Islet of Langerhans (tissue), 1 donor: ENCODE measurements around the gene CAMTA1.

Source experiments
- FAIRE-seq: peaks from one replicate; lab custom pipeline; 2011; peaks lifted over from hg19 to GRCh38; lab: Jason Lieb, UNC

The CAMTA1 gene

DNA sequence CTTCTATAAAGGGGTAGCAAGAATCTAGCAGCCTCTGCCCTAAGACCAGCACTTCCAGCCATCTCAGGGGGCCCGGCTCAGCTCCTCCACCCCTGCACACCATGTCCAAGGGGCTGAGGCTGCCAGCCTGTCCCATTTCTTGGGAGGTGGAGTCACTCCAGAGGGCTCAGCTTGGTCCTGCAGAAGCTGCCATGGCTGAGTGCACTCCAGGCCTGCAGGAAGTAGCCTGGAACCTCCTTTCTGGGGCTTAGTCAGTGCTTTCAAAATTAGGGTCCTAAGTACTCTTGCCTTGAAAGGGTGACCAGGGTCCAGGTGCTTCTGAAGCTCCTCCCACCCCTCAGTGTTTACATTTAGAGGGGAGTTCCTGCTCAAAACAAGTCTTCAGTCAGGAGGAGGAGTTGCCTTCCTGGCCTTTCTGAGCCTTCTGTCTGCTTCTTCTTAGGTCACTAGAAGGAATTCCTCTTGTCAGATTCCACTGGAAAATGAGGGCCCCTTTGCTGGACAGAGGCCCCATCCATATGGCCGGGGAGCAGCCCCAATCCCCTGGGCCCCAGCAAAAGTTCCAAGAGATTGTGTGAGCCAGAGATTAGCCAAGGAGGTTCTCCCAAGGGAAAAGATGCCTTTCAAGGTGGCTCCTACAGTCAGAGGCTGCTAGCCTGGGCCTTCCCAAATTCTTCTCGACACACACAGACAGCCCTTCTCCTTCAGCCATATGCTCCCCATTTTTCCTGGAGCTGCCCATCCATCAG, 857.7 kb downstream of the CAMTA1 start:
- FAIRE-seq, result no peak

DNA sequence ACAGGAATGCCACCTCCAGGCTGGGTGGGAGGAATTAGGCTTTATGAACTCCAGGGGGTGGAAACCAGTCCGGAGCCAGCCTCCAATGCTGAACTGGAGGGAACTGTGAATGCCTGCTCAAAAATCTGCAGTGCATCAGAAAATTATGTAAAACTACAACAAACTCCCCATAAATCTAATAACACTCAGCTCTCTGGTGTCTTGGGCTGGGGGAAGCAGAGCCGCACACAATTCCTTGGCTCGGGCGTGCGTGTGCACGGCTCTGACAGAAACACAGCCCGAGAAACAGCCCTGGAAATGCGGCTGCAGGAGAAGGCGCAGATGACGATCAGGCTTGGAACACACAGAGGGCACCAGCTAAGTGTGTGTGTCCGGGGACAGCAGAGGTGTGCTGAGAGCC, 858.3 kb downstream of the CAMTA1 start:
- FAIRE-seq, result no peak

DNA sequence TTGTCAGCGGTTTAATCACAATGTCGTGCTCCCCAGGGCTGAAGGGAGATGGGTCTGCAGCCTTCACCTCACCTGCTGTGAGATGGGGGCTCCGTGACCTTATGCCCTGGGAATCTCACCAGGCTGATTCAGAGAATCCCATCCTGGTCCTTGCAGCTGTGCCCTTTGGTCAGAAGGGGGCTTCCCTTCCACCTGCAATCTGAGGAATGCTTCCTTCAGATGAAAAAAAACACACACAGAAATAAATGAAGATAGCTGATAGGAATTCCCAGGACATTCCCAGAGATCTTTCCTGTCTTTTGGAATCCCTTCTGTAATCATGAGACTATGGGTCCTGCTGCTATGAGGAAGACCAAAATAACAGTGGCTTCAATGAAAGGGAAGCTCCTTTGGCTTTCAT, 858.8 kb downstream of the CAMTA1 start:
- FAIRE-seq, result no peak

DNA sequence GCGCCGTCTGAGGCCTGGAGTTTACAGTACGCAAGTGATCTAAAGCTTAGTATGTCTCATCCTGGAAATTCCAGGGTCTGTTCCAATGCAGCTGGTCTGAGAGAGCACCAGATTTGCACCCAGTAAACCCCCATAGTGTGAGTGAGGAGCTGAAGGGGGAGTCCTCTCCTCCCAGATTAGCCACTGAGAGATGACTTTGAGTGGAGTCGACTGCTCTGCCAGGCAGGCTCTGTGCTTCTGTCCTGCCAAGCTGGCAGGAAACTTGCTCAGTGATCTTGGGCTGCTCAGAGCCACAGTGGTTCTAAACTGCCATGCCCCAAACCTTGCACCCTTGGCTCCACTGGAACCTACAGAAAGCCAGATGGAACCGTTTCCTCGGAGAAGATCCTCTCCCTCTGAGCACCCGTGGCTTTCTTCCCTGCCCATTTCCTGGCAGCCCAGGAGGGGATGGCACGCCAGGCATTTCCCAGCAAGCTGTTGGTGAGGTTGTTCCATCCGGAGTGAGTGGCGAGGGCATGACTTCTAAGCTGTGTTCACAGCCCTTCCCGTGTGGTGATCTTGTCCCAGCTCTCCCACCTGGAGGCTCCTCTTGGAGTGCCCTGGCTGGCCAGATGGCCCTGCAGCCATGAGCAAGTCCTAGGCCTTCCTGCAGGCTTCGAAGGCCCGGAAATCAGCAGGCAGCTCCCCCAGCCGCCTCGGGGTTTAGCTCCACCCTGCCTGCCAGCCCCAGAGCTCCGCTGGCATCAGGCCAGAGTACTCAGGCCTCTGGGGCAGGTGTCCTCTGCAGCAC, 859.9 kb downstream of the CAMTA1 start:
- no peak for FAIRE-seq

DNA sequence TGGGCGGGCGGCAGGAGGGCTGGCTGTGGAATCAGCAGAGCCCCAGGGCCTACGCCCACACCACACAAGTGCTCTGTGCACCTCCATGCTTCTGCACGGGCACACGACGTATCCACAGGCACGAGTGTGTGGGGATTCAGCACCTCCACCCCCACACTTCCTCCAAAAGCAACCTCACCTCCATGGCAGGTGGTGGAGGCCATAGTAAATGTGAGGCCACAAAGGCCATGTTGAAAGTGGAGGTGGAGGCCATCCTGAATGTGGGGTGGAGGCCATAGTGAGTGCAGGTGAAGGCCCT, 860.4 kb downstream of the CAMTA1 start:
- no peak for FAIRE-seq

DNA sequence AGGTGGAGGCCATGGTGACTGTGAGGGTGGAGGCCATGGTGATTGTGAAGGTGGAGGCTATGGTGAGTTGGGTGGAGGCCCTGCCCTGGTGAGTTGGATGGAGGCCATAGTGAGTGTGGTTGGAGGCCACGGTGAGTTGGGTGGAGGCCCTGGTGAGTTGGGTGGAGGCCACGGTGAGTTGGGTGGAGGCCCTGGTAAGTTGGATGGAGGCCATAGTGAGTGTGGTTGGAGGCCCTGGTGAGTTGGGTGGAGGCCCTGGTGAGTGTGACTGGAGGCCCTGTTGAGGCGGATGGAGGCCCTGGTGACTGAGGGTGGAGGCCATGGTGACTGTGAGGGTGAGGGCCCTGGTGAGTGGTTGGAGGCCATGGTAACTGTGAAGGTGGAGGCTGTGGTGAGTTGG, 860.9 kb downstream of the CAMTA1 start:
- no peak for FAIRE-seq

DNA sequence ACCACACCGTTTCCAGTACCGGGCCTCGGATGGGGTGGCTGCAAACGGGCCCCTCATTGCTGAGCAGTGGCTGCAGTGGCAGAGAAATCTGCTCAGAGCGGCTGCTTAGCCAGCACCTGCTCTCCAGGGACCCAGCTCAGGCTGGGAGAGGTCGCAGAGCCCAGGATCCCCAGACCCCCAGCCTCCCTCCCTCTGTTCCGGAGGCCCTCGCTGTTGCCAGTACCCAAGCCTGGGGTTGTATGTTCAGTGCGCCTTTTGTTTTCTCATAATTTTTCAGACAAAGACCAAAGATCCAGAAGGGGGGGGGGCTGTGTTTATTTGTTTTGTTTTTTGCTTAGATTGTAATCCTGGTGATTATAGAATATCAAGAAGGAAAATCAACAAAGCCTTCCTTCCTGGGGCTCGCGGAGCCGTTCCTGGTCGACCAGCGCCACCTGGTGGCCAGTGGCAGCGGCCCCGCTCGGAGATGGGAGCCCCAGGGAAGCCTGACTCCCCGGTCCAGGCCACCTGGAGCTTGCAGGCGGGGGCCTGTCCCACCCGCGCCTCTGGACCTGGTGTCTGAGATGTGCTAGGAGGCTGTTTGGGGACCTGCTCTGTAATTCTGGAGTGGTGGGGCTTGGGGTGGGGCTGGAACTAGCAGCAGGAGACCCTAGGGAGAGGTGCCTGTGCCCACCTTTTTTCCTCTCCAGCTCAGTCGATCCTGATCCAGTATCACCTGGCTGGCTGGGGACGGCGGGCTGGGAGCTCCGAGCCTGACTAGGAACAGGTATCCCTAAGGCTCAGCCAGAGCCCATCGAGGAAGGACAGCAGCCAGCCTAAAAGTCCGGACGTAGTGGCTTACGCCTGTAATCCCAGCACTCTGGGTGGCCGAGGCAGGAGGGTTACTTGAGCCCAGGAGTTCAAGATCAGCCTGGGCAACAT, 862.0 kb downstream of the CAMTA1 start:
- FAIRE-seq, result no peak

DNA sequence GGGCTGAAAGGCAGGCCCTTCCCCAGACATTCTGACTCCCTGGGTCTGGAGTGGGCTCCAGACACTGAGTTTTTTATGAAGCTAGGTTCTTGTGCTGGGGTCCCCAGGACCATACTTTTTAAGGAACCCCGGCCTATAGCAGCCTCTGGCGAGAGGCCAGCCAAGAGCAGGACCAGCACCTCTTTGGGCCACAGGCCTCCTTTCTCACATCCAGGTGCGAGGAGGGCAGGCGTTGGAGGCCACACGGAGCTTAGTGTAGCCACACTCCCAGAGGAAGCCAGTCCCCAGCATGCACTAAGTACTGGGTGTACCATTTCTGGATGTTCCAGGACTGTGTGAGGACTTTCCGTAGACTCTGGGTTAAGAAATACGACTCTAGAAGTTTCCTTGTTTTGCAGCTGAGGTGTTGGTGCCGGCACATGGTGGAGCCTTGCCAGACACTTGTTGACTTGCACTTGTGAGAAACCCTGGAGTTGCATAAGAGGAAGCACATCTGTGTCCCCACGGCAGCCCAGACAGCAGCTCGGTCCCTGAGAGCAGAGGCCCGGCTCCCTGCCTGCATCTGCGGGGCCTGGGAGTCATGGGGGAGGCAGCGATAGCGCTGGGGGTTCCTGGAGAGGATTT, 863.6 kb downstream of the CAMTA1 start:
- no peak for FAIRE-seq

DNA sequence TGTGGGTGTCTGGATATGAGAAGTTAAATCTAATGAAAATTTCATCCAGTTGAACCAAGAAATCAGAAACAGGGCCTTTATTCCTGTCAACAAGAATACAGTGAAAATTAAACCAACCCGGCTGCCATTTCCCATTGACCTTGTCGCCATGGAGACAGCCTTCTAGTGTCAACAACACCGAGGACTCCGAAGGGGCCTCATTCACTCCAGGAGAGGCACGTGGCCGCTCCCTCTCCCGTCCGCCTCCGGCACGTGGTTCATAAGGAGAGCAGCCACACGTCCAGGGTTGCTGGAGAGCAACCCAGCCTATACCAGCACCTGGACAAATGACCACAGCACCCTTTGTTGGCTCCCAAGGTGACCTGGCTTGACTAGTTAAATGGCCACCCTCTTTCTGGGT, 865.5 kb downstream of the CAMTA1 start:
- no peak for FAIRE-seq

DNA sequence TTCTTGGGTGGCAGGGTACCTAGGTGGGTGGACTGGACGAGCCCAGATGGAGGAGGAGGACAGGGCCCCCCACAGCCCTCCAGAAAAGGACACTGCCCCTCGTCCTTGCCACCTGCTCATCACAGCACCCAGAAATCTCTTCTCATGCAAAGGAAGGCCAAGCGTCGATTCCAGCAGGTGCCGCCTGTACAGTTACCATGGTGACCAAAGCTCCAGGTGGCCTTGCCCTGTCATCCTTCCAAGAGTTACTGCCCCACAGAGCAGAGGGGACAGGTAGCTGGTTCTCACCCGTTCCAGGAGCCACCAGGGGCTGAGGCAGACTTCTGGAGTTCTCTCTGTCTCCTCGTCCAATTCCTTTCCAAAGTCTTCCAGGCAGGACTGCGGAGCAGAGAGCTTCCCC, 865.9 kb downstream of the CAMTA1 start:
- no peak for FAIRE-seq

DNA sequence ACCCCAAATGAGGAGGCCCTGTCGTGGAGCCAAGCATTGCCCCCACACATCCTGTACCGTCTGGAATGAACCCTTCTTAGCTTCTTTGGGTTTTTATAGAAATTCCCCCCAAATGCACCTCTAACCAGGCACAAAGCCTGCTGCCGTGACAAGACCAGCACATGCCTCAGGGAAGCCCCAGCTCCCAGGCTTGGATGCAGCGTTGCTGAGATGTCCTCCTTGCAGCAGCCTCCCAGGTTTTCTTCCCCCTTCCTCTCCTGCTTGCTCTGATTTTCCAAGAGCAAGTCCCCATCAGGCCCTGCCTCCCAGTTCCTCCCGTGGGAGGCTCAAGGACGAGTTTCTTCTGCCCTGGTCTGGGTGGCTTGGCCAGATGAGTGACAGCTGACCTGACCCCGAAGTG, 866.8 kb downstream of the CAMTA1 start:
- FAIRE-seq, result no peak

DNA sequence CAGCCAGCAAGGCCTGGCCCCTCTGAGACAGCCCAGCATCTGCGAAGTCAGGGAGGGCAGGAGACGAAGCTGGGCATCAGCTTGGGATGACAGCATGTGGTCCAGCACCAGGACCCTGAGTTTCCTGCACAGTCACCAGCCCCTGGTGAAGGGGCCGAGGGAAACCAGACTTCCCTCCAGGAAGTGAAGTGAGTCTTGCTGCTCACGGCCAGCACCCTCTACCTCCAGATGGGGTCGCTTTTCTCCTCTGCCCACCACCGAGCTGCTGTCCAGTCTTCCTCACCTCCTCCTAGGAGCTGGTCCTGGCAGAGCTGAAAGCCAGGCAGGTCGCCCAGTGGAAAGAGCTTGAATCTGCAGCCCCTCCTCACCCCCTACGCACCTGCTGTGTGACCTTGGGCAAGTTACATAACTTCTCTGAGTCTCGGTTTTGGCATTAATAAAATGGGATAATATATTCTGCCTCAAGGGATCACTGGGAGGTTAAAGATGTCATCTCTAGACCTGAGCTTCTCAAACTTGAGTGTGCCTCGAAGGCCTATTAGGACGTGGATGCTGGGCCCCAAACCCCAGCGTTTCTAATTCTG, 867.4 kb downstream of the CAMTA1 start:
- FAIRE-seq, result no peak

DNA sequence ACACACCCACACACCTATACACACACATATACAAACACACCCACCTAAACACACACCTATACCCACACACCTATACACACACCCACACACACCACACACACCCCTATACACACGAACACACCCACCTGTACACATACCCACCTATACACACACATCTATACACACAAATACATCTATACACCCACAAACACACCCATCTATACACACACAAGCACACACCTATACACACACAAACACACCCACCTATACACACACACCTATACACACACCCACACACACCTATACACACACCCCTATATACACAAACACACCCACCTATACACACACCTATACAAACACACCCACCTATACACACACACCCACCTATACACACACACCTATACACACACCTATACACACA, 869.5 kb downstream of the CAMTA1 start:
- no peak for FAIRE-seq

DNA sequence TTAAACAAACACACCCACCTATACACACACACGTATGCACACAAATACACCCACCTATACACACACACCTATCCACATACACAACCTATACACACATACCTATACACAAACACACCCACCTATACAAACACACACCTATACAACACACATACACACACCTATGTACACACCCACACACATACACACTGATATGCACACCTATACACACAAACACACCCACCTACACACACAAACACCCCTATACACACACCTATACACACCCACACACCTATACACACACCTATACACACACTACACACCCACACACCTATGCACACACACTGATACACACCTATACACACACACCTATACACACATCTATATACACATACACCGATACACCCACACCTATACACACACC, 870.1 kb downstream of the CAMTA1 start:
- no peak for FAIRE-seq

DNA sequence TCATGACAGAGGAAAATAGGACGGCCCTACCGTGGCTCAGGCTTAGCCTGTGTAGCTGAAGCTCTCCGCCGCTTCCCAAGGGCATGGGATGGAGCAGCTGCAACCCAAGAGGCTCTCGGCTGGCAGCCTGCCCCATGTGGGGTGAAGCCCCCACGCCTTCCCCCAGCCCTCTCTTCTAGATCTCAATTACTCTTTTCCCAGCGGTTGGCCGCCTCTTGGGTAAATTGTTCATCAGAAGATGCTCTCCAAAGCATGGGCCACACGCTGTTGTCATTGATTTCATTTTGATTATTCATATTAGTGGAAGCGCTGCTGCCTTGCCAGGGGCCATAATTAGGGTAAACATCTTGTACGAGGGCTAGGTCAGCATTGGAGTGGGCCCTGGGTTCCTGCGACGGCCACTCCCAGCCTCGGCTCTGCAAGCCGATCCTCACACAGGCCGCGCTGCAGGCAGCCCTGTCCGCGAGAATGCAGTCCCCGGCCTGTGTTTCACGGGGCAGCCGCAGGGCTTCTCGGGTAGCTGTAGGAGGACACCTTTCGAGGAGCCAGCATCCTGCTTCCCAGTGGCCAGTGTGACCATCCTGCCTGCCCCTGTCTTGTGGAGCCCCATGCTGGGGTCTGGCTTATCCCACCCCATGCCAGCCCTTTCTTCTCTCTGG, 871.4 kb downstream of the CAMTA1 start:
- FAIRE-seq, result no peak

DNA sequence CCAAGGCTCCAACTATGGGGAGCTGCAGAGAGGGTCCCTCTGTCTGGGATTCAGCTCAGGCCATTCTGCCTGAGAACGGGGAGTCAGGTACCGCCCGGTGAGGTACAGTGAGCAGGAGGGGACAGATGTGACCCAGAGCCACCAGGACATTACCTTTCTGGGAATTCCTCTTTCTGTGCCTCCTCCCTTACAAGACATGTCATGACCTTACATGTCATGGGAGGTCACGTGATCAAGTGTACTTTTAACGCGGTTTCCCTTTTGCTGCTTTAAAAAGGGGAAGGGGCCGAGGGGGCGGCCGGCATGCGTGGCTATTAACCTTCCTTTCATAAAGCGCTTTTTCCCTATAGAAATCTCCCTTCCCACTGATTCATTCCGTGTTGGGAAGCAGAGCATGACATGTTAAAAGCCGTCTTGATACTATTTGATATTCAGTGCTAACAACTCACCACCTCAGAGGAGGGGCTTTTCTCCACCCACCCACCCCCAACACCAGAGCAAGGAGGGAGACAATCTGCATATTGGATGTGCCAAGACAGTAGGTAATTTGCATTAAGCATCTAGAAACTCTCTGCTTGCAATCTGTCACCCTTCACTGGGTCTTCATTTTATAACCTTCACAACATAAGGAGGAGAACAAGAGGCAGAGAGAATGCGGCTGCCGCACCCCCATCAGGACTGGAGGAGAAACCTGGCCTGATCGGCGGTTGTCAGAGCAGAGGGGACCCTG, 872.2 kb downstream of the CAMTA1 start:
- no peak for FAIRE-seq

DNA sequence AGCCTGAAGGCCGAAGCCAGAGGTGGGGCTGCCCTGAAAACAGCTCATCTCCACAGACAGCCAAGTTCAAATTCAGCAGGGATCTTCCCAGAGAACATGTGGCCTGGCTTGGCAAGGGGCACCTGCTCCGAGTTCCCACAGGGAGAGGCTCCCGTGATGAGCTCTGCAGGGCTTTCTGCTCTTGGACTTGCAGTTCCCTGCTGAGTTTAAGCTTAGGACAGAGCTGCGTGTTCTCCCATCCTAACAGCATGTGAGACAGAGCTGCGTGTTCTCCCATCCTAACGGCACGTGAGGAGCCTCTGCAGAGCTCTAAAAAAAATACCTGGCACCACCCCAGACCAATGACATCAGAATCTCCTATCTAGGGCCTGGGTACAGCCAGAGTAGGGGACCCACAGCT, 872.8 kb downstream of the CAMTA1 start:
- no peak for FAIRE-seq

DNA sequence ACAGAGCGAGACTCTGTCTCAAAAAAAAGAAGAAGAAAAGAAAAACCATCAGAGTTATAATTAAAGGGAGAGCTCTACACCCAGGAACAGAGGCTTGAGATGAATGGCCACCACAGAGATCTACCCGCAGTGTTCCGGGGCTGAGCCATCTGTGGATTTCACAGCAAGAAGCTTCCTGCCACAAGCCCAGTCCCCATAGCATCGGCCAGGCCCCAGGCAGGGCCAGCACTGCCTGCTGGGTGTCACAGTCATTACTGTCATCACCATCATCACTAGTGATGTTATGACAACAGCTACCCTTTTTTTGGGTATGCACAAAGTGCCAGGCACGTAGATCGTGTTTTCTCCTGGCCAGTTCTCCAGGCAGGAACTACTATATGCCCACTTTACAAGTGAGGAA, 874.3 kb downstream of the CAMTA1 start:
- FAIRE-seq, result no peak

DNA sequence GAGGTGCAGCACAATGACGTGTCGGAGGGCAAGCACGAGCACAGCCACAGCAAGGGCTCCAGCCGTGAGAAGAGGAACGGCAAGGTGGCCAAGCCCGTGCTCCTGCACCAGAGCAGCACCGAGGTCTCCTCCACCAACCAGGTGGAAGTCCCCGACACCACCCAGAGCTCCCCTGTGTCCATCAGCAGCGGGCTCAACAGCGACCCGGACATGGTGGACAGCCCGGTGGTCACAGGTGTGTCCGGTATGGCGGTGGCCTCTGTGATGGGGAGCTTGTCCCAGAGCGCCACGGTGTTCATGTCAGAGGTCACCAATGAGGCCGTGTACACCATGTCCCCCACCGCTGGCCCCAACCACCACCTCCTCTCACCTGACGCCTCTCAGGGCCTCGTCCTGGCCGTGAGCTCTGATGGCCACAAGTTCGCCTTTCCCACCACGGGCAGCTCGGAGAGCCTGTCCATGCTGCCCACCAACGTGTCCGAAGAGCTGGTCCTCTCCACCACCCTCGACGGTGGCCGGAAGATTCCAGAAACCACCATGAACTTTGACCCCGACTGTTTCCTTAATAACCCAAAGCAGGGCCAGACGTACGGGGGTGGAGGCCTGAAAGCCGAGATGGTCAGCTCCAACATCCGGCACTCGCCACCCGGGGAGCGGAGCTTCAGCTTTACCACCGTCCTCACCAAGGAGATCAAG, 878.3 kb downstream of the CAMTA1 start:
- no peak for FAIRE-seq

DNA sequence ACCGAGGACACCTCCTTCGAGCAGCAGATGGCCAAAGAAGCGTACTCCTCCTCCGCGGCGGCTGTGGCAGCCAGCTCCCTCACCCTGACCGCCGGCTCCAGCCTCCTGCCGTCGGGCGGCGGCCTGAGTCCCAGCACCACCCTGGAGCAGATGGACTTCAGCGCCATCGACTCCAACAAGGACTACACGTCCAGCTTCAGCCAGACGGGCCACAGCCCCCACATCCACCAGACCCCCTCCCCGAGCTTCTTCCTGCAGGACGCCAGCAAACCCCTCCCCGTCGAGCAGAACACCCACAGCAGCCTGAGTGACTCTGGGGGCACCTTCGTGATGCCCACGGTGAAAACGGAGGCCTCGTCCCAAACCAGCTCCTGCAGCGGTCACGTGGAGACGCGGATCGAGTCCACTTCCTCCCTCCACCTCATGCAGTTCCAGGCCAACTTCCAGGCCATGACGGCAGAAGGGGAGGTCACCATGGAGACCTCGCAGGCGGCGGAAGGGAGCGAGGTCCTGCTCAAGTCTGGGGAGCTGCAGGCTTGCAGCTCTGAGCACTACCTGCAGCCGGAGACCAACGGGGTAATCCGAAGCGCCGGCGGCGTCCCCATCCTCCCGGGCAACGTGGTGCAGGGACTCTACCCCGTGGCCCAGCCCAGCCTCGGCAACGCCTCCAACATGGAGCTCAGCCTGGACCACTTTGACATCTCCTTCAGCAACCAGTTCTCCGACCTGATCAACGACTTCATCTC, 879.1 kb downstream of the CAMTA1 start:
- no peak for FAIRE-seq
